Neural progenitor cell (in vitro differentiated cells): ENCODE data around the gene RELT.

Experiments
- EZH2 ChIP-seq: fragments of 200-600 bp; sonication (generic); IDR thresholded peaks from 2 replicates; pipeline ENCODE4 v1.6.1; 2017; ENCODE audit warnings: antibody characterized with exemption, mild to moderate bottlenecking, moderate library complexity
- TF ChIP-seq, protein P1 (sequence below): fragments of 200-600 bp; sonication (generic); IDR thresholded peaks from 2 replicates; pipeline ENCODE4 v1.5.1; 2017; ENCODE audit warnings: antibody characterized with exemption, mild to moderate bottlenecking

DNA sequence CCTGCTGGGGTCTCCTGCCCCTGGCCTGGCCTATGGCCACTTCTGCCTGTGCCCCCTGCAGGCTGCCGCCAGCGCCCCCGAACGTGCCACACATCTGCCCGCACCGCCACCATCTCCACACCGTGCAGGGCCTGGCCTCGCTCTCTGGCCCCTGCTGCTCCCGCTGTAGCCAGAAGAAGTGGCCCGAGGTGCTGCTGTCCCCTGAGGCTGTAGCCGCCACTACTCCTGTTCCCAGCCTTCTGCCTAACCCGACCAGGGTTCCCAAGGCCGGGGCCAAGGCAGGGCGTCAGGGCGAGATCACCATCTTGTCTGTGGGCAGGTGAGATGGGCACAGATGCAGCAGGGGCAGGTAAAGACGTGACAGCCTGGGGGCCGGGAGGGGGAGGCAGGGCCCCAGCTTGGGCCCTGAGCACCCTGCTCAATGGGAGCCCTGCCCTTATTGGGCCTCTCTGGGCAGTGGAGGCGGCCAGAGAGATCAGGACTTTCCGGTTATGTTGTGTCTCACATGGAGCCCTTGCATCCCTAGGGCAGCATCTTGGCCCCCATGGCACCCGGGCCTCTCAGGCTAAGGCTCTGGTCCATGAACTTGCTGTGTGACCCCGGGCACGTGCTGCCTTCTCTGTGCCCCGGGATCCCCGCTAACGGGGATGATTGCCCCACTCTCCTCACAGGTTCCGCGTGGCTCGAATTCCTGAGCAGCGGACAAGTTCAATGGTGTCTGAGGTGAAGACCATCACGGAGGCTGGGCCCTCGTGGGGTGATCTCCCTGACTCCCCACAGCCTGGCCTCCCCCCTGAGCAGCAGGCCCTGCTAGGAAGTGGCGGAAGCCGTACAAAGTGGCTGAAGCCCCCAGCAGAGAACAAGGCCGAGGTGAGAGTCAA lies 18.5 kb downstream of the RELT start:
- TF ChIP-seq, protein P1, sequence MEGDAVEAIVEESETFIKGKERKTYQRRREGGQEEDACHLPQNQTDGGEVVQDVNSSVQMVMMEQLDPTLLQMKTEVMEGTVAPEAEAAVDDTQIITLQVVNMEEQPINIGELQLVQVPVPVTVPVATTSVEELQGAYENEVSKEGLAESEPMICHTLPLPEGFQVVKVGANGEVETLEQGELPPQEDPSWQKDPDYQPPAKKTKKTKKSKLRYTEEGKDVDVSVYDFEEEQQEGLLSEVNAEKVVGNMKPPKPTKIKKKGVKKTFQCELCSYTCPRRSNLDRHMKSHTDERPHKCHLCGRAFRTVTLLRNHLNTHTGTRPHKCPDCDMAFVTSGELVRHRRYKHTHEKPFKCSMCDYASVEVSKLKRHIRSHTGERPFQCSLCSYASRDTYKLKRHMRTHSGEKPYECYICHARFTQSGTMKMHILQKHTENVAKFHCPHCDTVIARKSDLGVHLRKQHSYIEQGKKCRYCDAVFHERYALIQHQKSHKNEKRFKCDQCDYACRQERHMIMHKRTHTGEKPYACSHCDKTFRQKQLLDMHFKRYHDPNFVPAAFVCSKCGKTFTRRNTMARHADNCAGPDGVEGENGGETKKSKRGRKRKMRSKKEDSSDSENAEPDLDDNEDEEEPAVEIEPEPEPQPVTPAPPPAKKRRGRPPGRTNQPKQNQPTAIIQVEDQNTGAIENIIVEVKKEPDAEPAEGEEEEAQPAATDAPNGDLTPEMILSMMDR: no peak
- TF ChIP-seq EZH2: no peak
